Body of pancreas (tissue), 4 donors: ENCODE results near the gene CCDC30.

ENCODE experiments used
- POLR2A ChIP-seq, 3 donors: fragments of 450-650 bp; IDR thresholded peaks; one replicate each; pipeline ENCODE4 v1.6.1; 2016; ENCODE audit warnings: antibody characterized with exemption in 3 of 3, mild to moderate bottlenecking in 2 of 3
- TF ChIP-seq, protein P1 (sequence below), 7 experiments: fragments of 450-650 bp in 4 of 7; fragments of 200-600 bp in 3 of 7; sonication (generic) in 3 of 7; IDR thresholded peaks; one replicate each; pipeline ENCODE4 v1.5.1; 2016 to 2019; ENCODE audit warnings: antibody characterized with exemption in 7 of 7

DNA sequence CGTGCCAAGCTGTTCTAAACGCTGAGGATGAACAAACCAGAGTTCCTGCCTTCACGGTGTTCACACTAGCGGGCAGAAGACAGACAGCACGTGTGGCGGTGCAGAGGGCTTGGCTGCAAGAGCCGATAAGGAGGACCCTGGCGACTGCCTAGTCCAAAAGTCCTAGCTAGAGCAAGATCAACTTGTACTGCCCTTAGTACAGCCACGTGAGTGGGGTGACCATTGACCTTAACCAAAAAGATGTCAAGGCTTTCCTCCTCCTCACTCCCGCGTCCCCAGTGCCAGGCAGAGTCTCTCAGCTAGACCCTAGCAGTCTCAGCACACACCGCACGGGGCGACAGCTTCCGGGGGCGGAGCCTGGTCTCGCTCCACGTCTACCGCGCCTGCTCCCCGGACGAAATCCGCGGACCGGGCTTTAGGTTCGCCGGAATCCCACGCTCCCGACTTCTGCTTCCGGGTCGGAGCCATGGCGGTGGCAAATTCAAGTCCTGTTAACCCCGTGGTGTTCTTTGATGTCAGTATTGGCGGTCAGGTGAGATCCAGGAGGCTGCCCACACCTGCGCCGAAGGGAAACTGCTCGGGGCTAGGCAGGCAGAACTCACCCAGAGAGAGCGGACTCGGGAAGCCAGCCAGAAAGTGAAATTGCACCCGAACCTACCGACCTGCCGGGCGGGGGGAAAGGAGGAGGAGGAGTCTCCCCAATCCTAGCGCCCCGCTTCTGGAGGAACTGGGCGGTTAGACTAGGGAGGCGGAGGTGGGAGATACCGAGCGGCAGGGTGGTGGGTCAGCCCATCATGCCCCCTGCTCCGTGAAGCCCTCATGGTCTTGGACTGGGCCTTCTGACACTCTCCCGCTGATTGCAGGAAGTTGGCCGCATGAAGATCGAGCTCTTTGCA lies 195.1 kb downstream of the CCDC30 start, which contains the start of gene PPIH:
- peak in 2 of 3 donors; percentile 73 to 76 for TF ChIP-seq POLR2A (IDR thresholded peaks at IDR 0.05)
- TF ChIP-seq, protein P1, sequence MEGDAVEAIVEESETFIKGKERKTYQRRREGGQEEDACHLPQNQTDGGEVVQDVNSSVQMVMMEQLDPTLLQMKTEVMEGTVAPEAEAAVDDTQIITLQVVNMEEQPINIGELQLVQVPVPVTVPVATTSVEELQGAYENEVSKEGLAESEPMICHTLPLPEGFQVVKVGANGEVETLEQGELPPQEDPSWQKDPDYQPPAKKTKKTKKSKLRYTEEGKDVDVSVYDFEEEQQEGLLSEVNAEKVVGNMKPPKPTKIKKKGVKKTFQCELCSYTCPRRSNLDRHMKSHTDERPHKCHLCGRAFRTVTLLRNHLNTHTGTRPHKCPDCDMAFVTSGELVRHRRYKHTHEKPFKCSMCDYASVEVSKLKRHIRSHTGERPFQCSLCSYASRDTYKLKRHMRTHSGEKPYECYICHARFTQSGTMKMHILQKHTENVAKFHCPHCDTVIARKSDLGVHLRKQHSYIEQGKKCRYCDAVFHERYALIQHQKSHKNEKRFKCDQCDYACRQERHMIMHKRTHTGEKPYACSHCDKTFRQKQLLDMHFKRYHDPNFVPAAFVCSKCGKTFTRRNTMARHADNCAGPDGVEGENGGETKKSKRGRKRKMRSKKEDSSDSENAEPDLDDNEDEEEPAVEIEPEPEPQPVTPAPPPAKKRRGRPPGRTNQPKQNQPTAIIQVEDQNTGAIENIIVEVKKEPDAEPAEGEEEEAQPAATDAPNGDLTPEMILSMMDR (IDR thresholded peaks at IDR 0.05): peak in 5 of 7 experiments; percentile 19 to 72 (median 61)
